ENCODE measurements around the gene CCM2.

The CCM2 gene

GRCh38 chr7:45067582-45067981 lies 67.6 kb downstream of the CCM2 start:
- DNase-seq (ENCODE audit: low read depth): no peak

- no peak for DNase-seq (ENCODE audit: low read depth)
Observed at GRCh38 chr7:45068236-45069023, 68.4 kb downstream of the CCM2 start.

- no peak for DNase-seq (ENCODE audit: low read depth)
Observed at GRCh38 chr7:45069444-45070253, 69.6 kb downstream of the CCM2 start.

- DNase-seq (ENCODE audit: low read depth): no peak
Observed at GRCh38 chr7:45070254-45070642, 70.2 kb downstream of the CCM2 start.

- no peak for DNase-seq (ENCODE audit: low read depth)
Observed at GRCh38 chr7:45071528-45071927, 71.5 kb downstream of the CCM2 start.

GRCh38 chr7:45072131-45073030 lies 72.4 kb downstream of the CCM2 start:
- DNase-seq (ENCODE audit: low read depth): no peak

- DNase-seq (ENCODE audit: low read depth): no peak
Observed at GRCh38 chr7:45073031-45073785, 73.2 kb downstream of the CCM2 start.

GRCh38 chr7:45073786-45074527 lies 74.0 kb downstream of the CCM2 start:
- no peak for DNase-seq (ENCODE audit: low read depth)

- DNase-seq (ENCODE audit: low read depth): no peak
Observed at GRCh38 chr7:45074528-45075354, 74.7 kb downstream of the CCM2 start.

- DNase-seq (ENCODE audit: low read depth): no peak
Observed at GRCh38 chr7:45075355-45075644, 75.3 kb downstream of the CCM2 start.

GRCh38 chr7:45075871-45076796 lies 76.1 kb downstream of the CCM2 start:
- DNase-seq (ENCODE audit: low read depth): no peak

- no peak for DNase-seq (ENCODE audit: low read depth)
Observed at GRCh38 chr7:45076946-45077345, 76.9 kb downstream of the CCM2 start.

- no peak for DNase-seq (ENCODE audit: low read depth)
Observed at GRCh38 chr7:45077579-45077978, 77.6 kb downstream of the CCM2 start.

GRCh38 chr7:45078125-45078681 lies 78.2 kb downstream of the CCM2 start:
- no peak for DNase-seq (ENCODE audit: low read depth)

GRCh38 chr7:45080265-45080957 lies 80.4 kb downstream of the CCM2 start:
- no peak for DNase-seq (ENCODE audit: low read depth)

- no peak for DNase-seq (ENCODE audit: low read depth)
Observed at GRCh38 chr7:45080958-45081669, 81.1 kb downstream of the CCM2 start.

GRCh38 chr7:45081670-45081974 lies 81.6 kb downstream of the CCM2 start:
- no peak for DNase-seq (ENCODE audit: low read depth)
